HPDE6-E6E7 (cell line): Measurements from ENCODE around the gene CRBN.
A peak's percentile ranks its signal among the peaks of the same experiment; 100 is the strongest.

Experiments
- DNase-seq: peaks from one replicate; pipeline ENCODE4 v3.0.0; 2011; ENCODE audit warnings: missing footprints; ENCODE audit errors: extremely low spot score

CRBN gene

DNA sequence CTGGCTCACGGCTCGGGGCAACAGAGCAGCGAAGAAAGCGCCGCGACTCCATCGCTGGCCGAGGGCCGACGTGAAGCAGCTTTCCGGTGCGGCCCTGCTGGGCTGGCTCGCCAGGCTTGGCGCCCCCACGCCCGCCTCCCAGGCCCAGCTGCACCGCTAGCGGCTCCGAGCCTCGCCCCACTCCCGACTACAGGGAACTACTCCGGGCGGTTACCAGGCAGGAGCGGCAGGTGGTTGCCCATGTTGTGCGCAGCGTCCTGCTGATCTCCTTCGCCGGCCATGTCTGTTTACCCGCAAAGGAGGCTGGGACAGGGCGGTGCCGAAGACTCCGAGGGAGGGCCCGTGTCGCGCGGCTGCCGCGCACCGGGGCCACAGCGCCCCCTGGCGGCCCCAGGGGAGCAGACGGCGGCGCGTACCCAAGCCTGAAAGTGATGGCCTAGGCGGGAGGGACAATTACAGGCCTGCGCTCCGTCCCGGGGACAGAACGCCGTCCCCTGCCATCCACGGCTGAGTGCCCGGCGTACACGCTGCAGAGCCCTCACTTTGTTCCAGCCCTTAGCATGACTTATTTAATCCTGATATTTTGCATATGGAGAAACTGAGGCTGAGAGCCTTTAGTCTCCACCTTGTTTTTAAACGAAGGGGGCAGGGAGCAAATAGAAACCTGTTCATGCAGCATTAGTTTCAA is at the start of gene CRBN:
TSS of gene CRBN (minus strand) at position 285 of the 688 bp plus-strand sequence. CDS start at position 281, 4 bp downstream.
- DNase-seq, result peak; percentile 49

DNA sequence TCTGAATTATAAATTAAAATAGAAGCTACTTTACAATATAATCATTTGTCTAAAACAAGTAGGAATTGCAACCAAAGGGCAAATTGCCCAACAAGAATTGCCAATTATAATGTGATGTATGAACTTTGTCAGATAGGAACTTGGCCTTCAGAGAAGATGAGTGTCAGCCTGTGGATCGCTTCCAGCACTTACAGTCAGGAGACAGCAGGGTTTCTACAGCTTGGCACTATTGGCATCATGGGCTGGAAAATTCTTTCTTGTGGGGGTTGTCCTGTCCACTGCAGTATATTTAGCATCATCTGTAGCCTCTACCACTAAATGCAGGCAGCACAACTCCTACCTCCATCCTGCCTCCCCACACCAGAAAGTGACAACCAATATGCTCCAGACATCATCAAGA is 48.1 kb upstream of the CRBN start:
- DNase-seq, result no peak

DNA sequence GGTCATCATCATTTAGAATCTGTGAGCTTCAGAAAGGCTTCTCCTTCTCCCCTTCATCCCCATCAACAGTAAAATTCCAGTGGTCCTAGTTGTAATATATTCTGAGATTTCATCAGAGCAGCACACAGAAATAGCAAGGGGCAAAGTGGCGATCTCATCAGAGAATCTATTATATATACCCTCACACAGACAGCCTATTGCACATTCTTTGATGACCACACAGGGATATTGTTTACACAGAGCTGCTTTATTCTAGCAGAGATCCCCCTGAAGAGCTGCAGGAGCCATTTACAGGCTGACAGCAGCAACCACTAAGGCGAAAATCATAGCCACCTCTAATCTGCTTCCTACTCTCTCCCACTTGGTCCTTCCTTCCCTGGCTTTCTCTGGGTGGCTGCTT is 42.0 kb upstream of the CRBN start:
- no peak for DNase-seq

DNA sequence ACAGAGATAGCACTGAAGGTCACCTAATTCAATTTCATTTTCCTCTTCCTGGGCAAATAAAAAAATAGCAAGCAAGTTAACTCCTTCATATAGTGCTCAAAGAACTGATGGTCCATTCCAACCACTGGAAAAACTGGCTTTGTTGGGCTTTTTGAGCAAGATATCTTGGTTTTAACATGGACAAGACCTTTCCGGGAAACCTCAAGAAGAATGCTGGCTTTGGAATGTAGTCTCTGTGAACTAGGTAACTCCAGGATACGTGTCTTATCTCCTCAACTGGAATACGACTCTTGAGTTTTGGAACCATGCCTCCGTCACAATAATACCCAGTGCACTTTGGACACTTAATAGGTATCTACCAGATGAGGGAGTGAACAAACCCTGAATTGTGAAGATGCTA is 36.9 kb upstream of the CRBN start:
- no peak for DNase-seq

DNA sequence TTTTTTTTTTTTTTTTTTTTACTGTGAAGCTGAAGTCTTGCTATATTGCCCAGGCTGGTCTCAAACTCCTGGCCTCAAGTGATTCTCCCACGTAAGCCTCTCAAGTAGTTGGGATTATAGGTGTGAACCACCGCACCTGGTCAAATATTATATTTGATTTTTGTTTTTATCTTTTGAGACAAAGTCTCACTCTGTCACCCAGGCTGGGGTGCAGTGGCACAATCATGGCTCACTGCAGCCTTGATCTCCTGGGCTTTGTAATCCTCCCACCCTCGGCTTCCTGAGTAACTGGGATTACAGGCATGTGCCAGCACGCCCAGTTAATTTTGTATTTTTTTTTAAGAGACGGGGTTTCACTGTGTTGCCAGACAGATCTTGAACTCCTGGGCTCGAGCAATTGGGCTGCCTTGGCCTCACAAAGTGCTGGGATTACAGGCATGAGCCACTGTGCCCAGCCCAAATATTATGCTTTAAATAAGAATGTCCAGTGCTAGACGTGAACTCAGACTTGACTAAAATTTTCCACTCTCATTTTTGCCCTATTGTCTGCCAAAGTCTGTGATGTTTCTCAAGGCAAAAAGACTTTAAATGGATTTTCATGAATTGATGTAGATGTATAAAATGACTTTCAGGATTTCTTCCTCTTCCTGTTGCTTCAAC is 33.4 kb upstream of the CRBN start:
- no peak for DNase-seq

DNA sequence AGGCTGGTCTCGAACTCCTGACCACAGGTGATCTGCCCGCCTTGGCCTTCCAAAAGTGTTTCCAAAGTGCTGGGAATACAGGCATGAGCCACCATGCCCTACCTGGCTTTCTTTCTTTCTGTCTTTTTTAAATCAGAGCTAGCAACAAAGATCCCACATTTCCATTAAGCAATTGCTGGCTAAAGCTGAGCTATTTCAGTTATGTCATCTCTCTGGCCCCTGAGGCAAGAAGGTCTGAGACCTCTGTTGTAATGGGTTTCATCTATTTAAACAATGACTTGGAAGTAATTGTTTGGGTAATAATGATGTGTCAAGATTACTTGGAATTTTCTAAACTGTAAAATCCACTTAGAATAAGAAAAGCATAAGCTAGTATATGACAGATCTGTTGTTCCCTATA is 30.2 kb upstream of the CRBN start:
- no peak for DNase-seq

DNA sequence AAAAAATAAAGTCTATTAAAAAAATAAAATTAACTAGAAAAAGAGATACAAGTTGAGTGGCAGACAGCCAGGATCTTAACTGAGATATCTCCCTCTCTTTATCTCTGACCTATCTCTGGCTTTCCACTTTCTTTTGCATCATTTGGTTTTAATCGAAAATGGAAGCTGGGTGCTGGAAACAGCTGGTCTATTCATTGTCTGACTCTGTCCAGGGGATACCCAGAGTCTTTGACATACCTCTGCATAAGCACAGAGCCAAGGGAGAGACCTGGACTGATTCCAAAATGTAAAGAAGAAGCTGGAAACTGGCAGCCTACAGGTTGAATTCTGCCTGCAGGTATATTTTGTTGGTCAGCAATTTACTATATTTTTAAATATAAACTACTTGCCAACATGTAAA is 29.6 kb upstream of the CRBN start:
- no peak for DNase-seq

DNA sequence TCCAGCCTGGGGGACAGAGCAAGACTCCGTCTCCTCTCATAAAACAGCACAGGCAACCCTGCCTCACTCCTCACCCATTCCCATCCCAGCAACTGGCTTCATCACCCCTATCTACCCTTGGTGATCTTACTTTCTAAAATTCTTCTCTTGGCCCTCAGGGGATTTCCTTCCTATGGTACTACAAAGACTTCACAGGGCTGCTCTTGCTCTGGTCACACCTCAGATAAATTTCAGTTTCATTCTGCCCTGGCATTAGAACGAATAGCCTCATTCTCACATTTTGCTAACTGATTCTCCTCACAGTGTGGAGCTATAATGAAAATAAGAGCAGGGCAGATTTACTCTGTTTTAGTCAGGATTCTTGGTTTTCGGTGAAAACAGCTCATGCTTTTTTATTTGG is 22.1 kb upstream of the CRBN start:
- no peak for DNase-seq

DNA sequence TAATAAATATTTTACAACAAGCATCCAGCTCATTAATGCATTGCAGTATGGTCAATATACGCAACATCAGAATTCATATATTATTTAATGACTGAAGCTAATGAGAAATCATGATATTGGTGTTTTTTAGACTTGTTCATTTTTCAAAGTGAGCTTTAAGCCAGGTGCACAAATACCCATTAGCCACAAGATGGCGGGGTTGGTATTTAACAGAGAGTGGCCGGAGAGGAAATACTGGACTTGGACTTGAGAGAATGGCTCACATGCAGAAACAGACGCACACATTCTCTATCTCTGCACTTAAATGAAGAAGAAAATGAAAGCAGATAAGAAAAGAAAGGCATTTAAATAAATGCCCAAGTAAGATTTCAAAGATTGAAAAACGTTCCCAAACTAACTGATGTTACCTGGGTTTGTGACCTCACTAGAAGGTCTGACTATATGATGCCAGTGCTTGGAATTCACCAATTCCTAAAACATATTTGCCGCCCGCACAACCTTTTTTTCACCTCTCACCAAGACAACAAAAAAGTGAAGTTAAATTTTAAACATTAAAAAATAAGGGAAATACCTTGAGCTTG is 21.2 kb upstream of the CRBN start:
- no peak for DNase-seq

DNA sequence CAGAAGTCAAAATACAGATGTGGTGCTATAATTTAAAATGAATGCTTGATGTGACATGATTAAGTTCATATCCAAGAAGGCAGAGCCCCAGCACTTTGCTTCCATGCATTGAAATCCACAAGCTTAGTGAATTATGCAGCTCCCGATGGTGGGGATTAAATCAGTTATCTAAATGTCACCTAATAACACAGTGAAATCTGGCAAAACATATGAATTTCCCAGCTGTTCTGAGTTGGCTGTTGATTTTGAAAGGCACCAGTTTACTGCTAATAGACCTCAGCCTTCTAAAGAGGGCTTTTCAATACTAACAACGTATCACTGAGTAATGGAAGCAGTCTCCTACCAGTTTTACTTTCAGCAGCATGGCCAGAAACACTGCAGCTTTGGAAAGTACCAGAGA is 19.8 kb upstream of the CRBN start:
- DNase-seq, result no peak

DNA sequence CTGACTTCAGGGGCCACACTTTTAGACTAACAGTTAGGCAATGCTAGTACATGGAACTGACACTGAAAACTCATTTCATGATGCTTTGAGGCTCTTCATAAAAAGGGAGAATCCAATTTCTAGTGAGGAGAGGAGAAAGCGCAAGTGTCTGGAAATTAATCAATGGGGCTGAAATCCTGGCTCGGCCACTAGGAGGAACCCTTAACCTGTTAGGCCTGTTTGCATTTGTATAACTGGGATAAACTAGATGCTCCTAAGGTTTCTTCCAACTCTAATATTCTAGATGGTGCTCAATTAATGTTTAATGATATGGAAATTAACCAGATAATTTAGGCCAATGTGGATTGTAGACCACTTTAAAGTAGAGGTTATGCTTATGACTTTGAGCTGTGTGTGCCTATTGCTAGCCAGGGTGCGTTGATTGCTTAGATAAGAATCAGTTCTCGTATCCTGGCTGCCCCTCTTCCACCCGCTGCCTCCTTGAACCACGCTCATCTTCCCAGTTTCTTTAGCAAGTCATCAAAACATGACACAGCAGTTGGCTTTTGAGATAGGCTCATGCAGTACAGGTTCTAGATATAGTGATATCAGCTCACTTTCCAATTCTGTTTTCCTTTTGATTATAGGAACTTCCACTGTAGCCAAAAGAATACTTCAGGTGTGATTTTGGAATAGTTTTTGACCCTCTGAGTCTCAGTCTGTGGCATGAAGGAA is 16.8 kb upstream of the CRBN start:
- no peak for DNase-seq

DNA sequence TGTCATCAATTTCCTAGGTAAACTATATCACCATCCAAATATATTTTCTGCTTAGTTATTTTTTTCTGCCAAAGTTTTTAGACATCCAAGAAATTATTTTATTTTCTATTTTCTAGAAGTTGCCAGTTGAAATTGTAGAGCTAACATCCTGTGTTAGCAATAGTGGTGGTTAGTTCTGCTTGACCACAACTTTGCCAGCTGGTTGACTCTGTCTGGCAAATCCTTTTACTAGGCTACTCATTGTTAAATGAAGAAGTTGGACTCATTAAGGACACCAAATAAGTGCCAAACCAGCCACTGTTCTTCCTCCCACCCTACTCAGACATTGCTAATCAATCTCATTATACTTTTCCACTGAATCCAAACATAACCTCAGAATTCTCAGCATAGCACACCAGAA is 15.4 kb upstream of the CRBN start:
- no peak for DNase-seq

DNA sequence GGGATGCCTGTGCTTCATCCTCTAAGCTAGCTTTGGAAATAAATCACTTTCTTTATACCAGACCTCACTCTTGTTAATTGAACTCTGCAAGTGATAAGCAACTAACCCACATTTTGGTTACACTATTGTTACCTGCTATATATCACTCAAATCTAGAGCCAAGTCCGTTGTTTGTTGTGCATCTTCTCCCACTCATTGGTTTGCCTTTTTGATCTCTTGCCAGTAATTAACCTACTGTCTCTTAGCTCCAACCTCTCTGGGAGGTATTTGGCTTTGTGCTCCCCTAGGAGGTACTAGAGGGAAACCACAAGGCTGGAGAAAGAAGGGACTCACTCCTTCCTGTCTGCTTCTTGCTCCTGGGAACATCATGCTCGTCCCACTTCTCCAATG is 12.8 kb upstream of the CRBN start:
- no peak for DNase-seq

DNA sequence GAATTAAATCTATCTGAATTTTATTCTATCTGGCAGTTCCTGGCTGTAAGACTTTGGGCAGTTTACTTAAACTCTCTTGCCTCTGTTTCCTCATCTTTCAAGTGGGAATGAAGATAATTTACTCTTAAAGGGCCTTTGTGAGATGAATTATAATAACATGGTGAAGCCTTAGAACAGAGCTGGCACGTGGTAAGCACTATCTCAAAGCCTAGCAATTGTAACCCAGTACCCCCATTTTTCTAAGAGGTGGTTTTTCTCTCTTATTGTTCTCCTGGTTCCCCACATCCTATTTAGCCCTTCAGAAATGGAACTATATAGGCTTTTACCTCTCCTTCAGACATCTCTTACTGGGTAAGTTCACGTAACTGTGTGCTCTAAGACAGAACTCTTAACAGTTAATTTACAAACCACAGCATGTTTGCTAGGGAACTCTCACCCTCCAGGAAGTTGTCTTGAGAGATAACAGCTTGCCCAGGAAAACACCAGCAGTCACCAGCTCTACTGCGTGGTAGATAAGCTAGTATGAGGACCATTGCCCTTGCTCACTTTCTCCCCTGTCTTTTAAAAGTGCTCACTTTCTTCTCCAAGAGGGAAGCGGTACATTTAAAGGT is 12.3 kb upstream of the CRBN start:
- no peak for DNase-seq

DNA sequence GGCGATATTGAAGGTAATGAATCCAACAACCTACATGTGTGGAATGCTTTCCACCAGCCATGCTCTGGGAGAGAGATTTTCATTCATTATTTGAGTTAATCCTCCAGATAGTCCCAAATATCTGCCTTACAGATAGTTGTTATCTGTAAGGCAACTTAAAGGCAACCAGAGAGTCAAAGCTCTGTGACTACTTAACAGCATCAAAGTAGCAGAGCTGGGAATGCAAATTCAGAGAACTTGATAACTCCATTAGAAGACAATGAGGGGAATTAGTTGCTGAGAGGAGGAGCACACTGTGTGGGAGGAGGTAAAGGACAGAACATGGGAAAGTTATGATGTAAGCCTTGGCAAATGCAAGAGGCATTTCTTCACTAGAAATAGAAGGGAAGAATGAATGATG is 10.5 kb upstream of the CRBN start:
- DNase-seq, result no peak

DNA sequence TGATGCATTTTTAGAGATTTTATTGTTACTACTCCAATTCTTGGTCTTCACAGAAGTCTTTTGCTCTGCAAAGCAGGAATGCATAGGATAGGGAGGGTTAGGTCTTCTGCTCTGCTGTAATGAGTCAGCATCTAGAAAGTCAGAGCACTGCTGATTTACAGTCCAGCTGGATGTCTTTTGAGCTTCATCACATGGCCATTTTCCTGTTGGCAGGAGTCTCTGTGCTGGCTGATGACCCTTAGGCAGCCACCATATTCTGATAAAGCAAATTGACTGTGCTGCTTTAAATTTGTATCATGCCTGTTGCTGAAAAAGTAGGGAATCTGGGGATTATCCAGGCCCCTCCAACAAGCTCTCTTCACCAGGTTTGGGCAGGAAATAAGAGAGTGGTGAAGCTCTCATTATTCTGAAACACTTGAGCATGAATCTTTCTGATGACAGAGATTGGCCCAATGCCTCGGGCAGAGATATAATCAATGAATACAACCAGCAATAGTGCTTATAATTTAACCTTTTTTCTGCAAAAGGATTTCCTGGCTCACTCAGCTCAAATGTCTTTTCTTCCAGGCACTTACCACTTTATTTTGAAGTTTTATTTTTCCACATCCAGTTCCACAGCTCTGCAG is 9.7 kb upstream of the CRBN start:
- DNase-seq, result no peak

DNA sequence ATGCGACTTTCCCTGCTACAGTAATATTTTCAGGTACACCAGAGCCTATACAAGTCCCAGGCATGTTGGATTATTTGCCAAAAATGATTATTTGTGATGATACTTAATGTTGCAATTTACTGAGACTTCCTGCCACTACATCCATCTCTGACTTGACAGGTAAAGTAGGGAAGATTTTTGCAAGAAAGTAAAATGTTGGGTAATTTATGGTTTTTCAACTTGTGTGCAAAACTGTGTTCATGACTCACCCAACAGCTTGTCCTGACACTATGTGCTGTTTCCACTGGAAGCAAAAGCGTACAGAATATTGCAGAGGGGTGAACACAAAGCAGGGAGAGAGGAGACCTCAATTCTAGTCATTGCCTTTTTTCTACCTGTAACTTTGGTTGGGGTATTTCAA is 5.4 kb upstream of the CRBN start:
- DNase-seq, result no peak

DNA sequence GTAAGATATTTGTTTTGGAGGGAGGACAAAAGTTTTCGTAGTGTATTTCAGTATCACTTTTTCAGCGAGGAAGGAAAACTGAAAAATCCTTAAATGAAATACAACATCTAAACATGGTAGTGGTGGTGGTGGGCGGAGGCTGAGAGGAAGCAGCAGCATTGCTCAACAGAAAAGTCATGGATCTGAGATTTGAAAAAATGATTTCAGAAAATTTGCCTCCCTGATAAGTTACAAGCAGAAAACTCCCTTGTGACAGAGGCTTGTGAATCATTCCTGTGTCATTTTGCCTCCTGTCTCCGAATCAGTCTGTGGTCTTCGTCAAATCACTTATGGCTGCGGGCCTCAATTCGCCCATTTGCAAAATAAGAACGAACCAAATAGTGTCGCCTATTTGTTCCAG is 965 bp upstream of the CRBN start:
- no peak for DNase-seq

DNA sequence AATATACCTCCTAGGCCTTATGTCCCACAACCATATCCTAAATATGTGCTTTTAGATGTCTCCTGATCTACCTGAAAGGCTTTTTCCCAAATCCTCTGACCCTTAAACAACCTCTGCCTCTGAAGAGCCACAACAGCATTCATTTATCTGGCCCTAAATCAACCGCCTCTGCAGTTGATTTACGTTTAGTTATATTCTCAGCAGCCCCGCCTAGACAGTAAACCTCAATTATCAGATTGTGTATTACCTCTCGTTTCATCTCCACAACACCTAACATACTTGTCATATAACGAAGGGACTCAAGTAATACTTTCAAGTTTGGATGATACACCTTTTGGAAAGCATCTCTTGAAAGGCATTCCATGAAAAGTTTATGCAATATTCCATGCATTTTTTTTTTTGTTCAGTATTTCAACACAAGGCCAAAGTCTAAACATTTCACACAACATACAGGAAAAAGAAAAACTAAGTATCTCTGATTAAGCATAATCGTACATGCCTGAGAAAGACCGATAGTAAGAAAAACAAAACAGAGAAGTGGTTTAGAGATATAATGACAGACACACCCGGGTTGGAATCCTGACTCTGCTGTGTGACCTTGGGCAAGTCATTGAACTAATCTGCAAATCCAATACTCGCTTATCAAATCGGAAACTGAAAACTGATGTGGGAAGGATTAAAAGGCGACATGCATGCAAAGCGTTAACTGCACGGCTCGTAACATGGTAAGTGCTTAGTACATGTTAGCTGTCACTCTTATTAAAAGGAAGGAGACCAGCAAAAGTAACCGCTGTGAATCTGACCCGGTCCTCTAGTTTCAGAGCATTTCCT is 778 bp downstream of the CRBN start:
- no peak for DNase-seq

DNA sequence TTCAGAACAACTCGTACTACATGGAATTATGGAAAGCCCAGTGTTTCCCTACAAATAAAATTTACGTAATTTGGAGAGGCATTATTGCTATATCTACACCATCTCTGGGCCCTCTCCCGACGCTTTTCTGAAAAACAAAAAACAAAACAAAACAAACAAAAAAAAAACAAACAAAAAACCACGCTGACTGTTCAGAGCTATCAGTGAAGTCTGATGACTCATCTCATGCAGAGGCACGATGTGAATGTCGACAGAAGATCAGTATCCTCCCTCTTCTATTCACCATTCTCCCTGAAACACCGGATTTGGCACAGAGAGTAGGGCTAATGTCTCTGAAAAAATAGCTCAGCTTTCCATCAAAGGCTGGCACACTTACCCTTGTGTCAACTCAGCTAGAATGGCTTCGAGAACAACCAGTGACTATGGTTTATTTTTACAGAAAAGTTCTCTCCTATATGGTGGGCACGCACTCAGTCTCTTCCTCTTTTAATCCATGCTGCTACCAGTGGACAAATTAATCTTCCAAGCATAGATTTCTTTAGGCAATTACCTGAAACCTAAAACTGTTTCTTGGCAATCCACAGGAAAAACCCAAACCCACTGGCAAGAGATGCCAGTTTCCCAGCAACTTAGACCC is 1.5 kb downstream of the CRBN start:
- no peak for DNase-seq

DNA sequence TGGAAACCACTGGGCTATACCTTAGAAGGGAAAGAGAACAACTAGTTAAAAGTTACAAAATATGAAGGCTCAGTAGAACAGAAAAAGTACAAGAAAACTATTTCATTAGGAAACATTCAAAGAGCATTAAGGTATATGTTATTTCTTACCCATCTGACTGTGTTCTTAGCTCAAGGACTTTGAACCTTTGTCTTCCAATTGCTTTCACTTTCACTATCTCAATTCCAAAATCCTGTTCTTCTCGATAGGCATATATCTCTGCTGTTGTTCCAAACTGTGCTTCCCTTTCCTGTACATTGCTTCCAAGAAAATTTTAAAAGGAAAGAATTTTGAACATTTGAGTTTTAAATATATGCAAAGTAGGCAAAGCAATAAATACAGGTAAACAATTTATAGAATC is 6.9 kb downstream of the CRBN start:
- DNase-seq, result no peak
